Islet of Langerhans (tissue), 1 donor: ENCODE results near the gene KRT77.

Experiments
- FAIRE-seq: peaks from one replicate; lab custom pipeline; 2011; peaks lifted over from hg19 to GRCh38; lab: Jason Lieb, UNC

The KRT77 gene

DNA sequence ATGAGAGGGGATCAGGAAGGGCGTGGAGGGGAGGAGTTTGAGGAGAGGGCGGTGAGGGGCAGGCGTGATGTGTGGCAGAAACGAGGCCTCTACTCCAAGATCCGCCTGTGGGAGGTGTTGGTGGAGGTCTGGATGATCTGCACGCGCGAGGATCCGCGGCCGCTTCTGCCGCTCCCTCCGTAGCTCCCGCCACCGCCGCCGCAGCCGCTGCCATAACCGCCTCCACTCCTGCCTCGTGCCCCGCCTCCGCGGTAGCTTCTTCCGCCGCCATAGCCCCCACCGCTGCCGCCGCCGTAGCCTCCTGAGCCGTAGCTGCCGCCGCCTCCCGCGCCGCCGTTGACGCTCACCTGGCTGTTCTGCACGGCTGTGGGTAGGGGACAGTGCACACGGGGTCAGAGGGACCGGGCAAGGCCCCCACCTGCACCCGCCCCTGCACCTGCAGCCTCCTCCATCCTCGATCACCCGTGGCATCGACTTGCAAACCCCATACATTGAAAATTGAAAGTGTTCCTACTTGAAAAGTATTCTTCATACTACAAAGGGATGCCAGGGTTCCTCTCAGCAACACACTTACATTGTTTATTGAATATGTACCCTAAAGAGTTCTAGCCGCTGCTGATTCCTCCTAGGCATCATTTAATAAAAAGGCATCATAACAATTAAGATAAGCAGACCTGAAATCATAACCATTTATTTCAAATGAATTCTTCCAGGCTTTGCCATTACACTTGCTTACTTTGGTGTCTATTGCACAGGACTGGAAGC is 12.1 kb downstream of the KRT77 start:
- no peak for FAIRE-seq

DNA sequence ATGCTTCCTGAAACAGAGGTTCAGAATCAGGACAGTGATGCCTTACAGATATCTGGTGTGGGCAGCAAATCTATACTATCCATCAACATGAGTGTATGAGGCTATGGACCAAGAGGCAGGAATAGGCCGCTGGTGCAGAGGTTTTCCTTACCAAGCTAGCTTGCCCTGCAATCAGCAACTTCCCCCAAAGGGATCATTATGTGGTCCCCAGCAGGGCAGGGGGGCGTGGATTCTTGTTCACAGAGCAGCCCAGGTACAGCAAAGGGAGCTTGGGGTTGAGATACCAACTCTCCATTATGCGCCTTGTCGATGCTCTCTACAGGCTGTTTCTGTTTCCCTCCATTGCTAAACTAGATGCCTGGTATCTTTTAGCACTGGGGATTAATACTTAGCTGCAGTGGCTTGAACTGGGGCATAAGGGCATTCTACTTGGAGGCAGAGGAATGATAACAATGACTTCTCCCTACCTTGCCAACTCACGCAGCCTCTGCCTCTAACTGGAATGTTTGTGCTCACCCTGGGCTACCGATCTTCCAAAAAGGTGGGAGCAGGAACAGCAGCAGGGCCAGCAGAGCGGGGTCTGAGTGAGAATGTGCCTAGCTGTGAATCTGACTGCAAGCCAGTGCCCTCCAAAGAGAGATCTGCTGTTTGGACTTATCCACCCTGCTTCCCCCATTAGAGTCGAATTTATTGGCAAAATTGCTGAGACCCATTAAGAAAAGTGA is 12.8 kb downstream of the KRT77 start:
- no peak for FAIRE-seq

DNA sequence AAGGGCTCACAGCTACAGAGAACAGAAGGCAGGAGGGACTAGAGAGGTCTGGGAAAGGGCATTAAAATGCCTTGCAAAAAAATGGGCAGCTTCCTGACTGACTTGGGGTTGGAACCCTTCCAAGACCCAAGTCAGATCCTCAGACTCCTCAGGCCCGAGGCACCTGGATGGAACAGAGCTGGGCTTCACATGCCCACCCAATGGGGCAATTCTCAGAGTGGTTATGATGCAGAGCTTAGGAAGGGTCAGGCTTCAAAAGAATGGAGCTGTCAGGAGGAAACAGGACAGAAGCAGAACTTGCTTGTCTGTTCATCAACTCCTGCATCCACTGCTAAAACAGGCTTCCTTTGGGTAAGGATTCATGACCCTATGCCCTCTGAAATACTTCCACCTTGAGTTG is 13.4 kb downstream of the KRT77 start:
- no peak for FAIRE-seq

DNA sequence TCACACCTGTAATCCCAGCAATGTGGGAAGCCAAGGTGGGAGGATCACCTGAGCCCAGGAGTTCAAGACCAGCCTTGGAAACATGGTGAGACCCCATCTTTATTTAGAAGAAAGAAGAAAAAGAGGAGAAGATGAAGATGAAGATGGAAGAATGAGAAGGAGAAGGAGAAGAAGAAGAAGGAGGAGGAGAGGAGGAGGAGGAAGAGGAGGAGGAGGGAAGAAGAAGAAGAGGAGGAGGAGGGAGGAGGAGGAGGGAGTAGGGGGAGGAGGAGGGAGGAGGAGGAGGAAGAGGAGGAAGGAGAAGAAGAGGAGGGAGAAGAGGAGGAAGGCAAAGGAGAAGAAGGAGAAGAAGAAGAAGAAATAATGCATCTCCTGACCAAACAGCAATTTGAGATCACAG is 14.1 kb downstream of the KRT77 start:
- FAIRE-seq, result no peak

DNA sequence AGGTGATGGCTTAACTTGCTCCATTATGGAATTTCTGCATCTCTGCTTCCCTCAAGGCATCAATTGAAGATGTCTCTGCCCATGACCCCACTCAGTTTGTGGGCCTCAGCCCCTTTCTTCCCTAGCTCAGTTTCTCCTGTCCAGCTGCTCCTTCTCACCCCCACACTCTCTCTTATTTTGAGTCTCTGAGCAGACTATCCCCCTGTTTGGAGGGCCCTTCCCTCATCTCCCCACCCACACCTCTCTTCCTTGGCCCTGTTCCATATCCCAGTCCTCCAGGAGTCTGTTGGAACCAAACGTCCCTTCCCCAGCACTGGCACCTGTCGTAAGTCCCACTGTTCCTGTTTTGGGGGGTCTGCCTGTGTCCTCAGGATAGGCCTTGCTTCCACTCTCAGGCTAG is 14.8 kb downstream of the KRT77 start:
- no peak for FAIRE-seq

DNA sequence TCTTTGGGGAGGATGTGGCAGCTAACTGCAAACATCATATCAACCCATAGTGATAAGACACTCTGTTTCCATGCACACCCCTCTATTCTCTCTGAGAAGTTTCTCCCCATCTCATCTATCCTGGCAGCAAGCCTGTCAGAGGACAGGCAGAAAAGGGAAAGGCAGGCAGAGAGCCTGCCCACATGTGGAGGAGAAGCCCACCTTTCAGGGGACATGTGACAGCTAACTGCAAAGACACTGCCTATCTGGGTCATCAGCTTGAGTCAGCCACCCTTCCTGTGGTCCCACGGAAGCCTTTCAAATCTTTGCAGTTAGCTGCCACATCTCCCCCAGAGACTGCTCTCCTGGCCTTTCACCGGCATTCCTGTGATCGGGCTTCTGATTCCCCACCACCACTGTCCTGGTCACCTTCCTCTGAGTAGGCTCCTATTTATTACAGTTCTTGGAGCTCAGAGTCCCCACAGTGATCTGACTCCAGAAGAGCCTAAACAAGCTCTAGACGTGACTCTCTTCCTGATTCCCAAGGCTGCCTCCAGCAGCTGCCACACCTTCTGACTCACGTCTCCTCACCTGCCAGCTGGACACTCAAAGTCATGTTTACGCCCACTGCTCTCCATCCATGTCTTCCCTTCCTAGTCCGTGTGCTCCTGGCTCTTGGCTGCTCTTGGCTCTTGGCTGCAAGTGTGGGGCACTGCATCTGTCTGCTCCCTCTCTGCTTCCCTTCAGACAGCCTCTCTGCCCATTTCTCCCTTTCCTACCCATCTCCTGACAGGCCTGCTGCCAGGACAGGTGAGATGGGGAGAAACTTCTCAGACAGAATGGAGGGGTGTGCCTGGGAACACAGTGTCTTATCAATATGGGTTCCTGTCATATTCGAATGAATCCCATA is 15.6 kb downstream of the KRT77 start:
- FAIRE-seq, result no peak

DNA sequence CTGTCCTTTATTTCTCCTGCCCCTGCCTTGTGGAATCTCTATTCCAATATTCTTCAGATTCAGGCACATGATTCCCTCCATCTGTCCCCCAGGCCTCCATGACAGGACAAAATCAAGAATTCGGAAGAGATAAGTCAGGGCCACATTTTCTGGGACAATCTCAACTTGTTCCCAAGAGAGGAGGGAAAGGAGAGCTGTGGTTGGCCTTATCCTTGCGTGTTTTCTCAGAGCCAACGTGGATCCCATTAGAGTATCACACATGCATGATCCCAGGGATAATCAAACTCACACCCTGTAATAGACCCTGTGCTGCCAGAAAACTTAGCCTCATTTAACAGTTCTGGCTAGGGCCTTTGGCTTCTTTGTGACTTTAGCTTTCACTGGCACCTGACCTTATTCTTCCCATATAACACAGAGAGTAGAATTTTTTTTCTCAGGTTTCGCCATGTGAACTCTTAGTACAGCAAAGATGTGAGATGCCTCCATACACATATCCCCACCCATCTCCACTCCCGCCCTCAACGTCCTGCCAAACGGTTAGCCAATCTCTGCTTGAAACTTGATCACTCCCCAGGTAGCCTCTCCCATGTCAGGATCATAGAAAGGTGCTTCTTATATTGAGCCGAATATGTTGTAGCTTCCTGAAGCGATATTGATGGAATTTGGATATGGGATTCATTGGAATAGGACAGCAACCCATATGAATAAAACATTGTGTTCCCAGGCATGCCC is 16.4 kb downstream of the KRT77 start:
- FAIRE-seq, result no peak

DNA sequence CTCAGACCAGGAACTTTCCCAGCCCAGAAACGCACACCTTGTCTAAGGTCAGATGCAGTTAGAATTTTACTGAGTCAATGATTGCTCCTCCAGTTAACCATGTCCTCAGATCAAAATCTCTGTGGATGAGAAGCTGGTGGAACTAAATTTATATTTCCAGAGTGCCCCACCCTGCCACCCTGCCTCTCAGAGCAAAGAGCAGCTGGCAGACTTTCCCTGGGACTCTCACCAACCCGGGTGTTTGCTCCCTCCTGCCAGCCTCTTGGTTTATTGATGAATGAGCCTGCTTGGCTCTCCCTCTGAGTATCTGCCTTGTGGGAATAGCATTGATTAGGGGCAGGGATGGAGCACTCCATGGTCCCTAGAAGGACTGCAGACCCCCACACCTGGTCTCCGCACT is 17.3 kb downstream of the KRT77 start:
- no peak for FAIRE-seq

DNA sequence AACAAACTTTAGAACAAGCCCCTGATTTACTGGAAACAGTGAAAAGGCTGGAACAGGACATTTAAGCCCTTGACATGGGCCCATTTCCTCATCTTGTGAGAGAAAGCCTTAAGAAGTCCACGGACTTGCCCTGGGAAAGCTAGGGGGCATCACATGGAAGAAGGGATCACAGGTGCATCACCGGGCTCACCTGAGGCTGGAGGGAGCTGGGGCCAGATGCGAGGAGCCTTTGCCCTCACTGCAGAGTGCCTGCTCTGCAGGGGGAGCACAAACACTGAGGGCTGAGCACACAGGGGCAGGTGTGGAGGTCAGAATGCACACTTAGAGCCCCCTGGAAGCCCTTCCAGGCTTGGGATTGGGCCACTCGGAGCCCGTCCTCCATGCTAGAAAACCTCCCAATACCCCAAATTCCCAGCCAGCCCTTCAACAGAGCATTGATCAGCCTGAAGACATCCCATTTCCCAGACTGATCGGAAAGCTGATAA is 17.9 kb downstream of the KRT77 start:
- no peak for FAIRE-seq

DNA sequence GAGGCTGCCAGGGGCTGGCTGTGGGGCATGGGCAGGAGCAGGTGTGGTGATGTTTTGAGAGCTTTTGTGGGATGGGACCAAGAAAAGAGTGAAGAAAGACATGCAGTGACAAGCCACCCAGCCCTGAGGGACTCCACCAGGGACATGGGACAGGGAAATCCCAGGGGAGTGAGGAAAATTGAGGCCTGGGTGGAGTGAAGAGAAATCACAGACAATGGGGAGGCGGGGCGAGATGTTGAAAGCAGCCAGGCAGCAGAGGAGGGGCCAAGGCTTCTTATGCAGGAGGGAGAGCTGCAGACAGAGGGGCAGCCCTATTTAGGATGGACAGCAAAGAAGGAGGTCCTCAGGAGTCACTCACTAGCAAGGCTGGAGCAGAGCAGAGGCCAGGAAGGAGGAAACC is 18.9 kb downstream of the KRT77 start:
- no peak for FAIRE-seq

DNA sequence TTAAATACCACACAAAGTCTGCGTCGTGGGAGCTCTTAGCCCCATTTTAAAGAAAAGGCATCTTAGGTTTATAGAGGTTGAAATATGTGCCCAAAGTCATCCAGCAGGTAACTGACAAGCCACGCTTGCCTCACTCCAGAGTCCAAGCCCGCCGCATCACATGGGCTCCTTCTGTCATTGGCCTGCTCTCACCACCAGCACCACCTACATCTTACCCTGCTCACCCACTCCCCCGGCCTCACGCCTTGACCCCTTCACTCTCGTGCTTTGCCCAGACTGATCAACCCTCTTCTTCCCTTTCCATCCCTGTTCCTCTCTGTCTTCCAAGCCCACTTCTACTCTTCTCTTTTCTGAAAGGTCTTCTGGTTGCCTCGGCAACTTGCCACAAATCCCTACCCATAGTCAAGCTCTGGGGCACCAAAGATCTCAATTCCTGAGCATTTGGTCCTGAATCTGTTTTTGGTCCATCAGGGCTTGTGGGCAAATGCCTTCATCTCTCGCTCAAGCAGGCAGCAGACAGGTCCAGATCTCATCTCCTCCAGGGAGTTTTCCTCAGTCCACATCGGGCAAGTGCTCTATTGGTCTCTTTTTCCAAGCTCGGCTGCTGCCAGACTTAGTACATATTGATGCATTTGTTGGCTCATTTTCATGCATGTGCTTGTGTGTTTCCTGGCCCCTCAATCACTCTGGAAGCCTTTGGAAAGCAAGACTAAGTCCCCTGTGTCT is 19.6 kb downstream of the KRT77 start:
- no peak for FAIRE-seq

DNA sequence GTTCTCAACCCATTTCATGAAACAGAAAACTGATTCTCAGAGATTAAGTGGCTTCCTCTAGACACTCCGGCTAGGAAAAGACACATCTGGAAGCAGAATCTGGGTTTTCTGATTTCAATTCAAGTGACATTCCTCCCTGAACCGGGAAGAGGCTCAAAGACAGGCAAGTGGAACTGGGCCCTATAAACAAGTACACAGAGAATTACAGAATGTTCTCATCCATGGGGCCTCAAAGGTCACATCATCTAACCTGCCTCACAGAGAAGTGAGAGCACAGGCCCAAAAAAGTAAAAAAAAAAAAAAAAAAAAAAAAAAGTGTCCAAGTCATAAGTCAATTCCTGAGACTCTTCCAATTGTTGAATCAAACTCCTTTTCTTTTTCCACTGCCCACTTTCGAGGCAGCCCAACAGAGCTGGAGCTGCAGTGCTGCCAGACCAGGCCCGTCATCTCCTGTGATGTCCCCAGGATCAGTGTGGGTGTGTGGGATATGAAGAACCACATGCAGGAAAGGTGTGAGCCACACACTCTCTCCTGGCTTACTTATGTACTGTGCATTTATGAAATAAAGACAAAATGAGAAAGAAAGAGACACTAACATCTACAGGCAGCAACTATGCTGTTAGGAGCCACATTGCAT is 20.3 kb downstream of the KRT77 start:
- no peak for FAIRE-seq

DNA sequence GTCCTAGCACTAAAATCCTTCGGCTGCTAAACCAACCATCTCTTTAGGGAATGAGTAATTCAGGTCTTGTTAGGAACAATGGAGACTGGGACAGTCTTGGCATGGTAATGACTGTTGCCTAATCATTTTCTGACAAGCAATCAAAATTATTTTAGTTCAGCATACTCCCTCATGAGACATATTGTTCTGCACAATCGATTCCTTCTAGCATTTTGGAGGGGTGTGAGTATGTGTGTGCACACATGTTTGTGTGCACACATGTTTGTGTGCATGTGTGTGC is 21.0 kb downstream of the KRT77 start:
- FAIRE-seq, result no peak

DNA sequence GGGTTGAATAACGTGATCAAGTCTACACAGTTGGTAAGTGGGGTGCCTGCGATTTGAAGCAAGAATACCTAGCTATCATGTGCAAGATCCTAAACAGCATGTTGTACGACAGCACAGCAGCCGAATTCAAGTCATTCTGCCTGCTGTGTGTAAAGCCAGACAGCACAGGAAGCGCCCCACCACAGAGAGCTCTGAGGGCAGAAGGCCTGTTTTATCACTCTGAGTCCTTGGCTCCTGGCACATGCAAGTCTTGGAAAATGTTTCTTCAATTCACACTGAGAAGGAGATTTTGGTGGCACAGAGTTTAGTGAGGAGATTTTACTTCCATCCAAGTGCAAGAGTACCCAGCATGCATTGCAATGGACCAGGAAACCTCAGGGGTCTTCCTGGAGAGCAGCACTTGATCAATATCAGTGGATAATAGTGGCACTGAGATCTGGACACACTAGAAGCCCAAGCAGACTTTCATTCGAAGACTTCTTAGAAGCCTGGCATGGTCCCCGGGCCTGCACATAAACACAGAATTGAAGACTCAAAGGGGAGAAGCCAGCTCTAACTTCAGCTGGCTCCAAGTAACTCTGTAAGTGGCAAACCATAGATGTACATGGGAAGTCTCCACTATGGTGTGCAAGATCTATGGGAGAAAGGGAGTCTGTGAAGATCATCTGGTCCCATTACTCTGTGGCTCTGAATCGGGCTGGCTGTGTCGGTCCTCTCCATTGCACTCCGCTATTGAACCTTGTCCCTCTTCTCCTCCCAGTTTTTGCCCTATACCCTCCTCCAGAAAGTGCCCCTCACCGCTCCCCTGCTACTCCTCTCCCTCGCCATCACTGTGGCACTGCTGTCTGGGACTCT is 21.6 kb downstream of the KRT77 start:
- no peak for FAIRE-seq

DNA sequence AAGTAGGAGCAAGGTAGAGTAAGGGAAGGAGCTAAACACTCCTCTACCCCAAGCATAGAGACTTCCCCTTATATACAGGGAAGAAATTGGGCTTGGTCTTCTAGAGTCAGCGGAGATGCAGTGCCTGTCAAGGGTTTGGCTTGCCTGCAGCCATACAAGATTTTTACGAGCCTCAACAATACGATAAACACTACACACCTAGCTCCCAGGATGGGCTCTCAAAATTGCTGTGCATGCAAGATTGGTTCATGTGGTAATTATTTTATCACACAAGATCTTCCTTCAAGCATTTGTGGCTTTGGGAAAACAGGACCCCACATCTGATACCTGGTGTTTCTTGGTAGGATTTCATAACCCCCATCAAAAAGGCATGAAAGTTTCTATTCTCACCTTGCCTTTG is 23.0 kb downstream of the KRT77 start, which contains the start of gene KRT1:
TSS of gene KRT1 (minus strand) at position 45 of the 400 bp plus-strand sequence. CDS start 59 bp downstream, outside the sequence.
- FAIRE-seq, result no peak

DNA sequence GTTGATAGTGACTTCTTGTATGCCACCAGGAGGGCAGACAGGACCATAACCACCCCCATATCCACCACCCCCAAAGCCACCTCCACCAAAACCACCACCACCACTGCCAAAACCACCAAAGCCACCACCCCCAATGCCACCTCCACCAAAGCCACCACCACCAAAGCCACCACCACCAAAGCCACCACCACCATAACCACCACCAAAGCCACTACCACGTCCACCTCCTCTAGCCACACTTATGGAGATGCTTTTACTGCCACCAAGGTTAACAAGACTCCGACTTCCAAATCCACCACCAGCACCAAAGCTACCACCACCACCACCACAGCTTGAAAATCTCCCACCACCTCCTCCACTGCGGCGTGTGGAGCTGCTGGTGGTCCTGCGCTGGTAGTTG is 23.4 kb downstream of the KRT77 start:
- no peak for FAIRE-seq

DNA sequence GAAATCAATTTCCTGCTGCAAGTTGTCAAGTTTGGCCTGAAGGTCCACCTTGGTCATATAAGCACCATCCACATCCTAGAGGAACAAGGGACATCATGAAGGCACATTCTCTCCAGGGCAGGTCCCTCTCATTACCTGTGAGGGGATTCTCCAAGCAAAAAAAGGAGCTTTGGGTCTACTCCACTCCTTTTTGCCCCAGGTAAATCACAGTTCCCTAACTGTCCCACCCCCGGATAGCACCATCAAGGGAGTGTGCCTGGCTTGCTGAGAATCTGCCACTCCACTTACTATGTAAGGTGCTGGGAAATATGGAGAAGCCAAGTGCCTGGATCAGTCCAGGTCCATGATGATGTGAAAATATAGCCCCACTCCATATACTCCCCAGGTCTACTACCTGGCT is 25.7 kb downstream of the KRT77 start:
- FAIRE-seq, result no peak

DNA sequence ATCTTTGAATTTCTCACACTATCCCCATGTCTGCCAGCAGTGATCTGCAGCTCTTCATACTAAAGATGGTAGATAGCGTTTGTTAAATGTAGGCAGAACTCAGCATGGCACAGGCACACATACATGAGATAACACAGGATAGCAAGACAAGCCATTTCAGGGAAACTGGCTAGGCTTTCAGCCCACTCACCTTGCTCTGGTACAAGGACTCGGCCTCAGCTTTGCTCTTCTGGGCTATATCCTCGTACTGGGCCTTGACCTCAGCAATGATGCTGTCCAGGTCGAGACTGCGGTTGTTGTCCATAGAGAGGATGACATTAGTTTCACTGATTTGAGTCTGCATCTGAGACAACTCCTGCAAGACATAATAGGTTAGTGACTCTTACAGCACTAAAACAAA is 26.2 kb downstream of the KRT77 start:
- no peak for FAIRE-seq

DNA sequence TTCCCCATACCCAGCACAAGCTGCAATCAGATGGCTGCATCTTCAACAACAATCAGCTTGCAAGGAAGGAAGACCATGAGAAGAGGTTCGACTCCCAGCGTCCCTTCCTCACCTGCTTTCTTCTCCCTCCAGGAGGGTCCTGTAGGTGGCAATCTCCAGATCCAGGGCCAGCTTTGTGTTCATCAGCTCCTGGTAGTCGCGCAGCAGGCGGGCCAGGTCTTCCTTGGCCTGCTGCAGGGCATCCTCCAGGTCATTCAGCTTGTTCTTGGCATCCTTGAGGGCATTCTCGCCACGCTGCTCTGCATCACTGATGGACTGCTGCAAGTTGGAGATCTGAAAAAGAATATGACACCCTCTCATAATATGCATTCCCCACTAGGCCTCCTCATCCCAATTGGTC is 27.2 kb downstream of the KRT77 start:
- FAIRE-seq, result no peak

DNA sequence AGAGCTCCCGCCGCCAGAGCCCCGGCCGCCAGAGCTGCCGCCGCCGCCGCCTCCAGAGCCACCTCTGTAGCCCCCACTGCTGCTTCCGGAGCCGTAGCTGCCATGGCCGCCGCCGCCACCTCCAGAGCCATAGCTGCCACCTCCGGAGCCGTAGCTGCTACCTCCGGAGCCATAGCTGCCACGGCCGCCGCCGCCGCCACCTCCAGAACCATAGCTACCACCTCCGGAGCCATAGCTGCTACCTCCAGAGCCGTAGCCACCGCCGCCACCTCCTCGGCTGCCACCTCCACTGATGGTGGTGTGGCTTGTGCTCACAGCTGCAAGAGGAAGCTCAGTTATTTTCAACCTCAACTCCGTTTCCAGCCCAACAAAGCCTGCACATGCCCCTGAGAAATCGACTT is 28.0 kb downstream of the KRT77 start:
- no peak for FAIRE-seq
